Measurements from ENCODE around the gene MATN1. TPM values are rescaled to one million over a fixed set of nuclear protein-coding genes. Genes with fewer than 3 reads are reported as not detected.
A peak's percentile ranks its signal among the peaks of the same experiment; 100 is the strongest.
"Not testable (repeated sequence)": the region's sequence is repeated elsewhere in the genome, so short reads cannot be mapped to it uniquely, and the experiment has no call there.

MATN1 gene
- total and polyA plus RNA-seq, 8 donors: 0.06 to 0.07 TPM; not detected in 6

GRCh38 chr1:30768159-30768829 lies 44.9 kb upstream of the MATN1 start:
- Histone ChIP-seq H3K4me1 (no peaks in the 10 kb centered on the region), H3K27ac (no peak overlapping the region), H3K9me3 (no peaks in the 10 kb centered on the region), H3K4me3 (no peak overlapping the region), H3K36me3 (no peaks in the 10 kb centered on the region), H3K27me3 (no peaks in the 10 kb centered on the region)
- ATAC-seq: no peak
- no peak for FAIRE-seq
- WGBS, 2 donors: 70 to 87% methylated on average over 9 of the region's 9 CpGs
- intact Hi-C loops (cut with DNase I): no loop called here
- peak in 1 of 6 donors; percentile 14 for DNase-seq
- no peak for TF ChIP-seq CTCF (IDR thresholded peaks at IDR 0.05)

DNA sequence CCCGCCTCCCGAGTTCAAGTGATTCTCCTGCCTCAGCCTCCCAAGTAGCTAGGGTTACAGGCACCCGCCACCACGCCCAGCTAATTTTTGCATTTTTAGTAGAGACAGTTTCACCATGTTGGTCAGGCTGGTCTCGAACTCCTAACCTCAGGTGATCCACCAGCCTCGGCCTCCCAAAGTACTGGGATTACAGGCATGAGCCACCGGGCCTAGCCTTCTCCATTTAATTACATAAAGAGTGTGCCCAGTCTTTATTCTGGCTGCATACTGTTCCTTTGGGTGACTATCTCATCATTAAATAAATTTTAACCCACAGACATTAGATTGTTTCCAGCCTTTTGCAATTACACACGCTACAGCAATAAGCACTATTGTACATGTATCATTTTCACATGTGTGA lies 43.6 kb upstream of the MATN1 start:
- DNase-seq; H3K4me3 ChIP-seq; H3K4me1 ChIP-seq; H3K27me3 ChIP-seq; H3K9me3 ChIP-seq; intact Hi-C loops (cut with DNase I); ATAC-seq; H3K27ac ChIP-seq; FAIRE-seq; H3K36me3 ChIP-seq: not testable (repeated sequence)
- 88 to 89% methylated on average over 8 of the region's 8 CpGs for WGBS, 2 donors

DNA sequence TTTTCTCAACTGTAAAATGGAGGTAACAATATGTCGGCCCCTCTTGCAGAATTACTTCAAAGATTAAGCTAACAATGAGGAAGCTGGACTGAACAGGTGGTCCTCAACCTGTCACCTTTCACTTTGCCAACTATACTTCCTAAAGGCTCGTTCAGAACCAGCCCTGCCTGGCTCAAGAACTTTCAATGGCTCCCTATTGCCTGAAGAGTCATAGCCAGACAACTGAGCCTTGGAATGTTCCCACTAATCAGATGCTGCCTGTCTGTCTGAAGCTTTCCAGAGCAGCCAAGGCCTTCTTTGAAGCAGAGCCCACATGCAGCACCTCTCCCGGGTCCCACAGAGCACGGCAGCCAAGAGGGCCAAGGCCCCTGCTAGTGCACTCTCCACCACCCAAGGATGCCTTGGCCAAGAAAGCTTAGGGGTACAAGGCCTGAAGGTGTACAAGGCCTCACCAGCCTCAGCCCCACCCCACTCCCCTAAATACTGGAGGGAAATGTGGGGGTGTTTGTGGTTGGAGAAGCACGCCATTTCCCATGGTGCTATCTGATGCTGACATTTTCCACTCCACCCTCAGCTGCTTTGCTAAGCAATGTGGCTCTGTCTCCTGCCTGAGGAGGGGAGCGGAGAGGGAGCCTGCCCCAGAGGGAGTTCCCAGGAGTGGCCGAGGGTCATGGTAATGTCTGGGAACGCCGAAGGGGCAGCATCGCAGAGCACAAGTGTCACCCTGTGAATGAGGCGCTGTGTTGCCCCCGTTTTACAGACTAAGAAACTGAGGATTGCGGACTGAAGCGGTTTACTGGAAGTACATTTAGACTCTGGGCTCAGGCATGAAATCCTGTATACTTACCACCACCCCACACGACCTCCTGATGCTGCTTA lies 42.4 kb upstream of the MATN1 start:
- Histone ChIP-seq H3K36me3 (no peaks in the 10 kb centered on the region), H3K4me3 (no peak overlapping the region), H3K27me3 (no peaks in the 10 kb centered on the region), H3K27ac (no peak overlapping the region), H3K4me1 (no peaks in the 10 kb centered on the region), H3K9me3 (no peaks in the 10 kb centered on the region)
- 78 to 83% methylated on average over 15 of the region's 15 CpGs for WGBS, 2 donors
- DNase-seq (peak in 1 of 6 donors; percentile 19), ATAC-seq (peak in 1 of 4 donors; percentile 22), FAIRE-seq (no peak)
- intact Hi-C loops (cut with DNase I): no loop called here
- TF ChIP-seq CTCF (IDR thresholded peaks at IDR 0.05): no peak

- 89 to 91% methylated on average over 18 of the region's 18 CpGs for WGBS, 2 donors
- H3K27ac ChIP-seq: no peak overlapping the region
These were observed 41.7 kb upstream of the MATN1 start for GRCh38 chr1:30764939-30765555.

More at GRCh38 chr1:30764939-30765555, 41.7 kb upstream of the MATN1 start:
- TF ChIP-seq CTCF (IDR thresholded peaks at IDR 0.05): no peak
- FAIRE-seq: no peak
- no peaks in the 10 kb centered on the region for H3K9me3 ChIP-seq
- H3K4me3 ChIP-seq: no peak overlapping the region
- ATAC-seq: no peak
- peak in 1 of 6 donors; percentile 14 for DNase-seq
- H3K4me1 ChIP-seq: no peaks in the 10 kb centered on the region
- H3K36me3 ChIP-seq: no peaks in the 10 kb centered on the region
- intact Hi-C loops (cut with DNase I): no loop called here
- no peaks in the 10 kb centered on the region for H3K27me3 ChIP-seq

Data from pancreas (tissue), 10 donors.